Measurements from ENCODE around the gene RBP7. TPM values are rescaled to one million over a fixed set of nuclear protein-coding genes. Genes with fewer than 3 reads are reported as not detected.

The RBP7 gene
- polyA plus RNA-seq, 1 of the 3 experiments (the other 2 are of a cell fraction): 2.5 TPM

DNA sequence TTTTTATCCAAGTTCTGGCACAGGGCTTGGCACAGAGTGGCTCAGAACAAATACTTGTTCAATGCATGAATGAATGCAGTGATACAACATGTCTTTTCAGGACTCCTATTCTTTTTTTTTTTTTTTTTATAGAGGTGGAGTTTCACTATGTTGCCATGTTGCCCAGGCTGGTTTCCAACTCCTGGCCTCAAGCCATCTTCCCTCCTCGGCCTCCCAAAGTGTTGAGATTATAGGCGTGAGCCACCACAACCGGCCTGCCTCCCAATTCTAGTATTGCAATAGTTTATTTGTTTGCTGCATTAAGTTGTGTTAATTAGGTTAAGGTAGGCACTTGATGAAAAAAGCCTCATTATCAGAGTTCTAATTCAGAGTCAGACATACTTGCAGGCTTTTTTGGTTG lies 53.6 kb downstream of the RBP7 start:
- Histone ChIP-seq H3K9me2 (no peaks in the 10 kb centered on the region), H3K4me2 (no peak overlapping the region), H3K9ac (no peak overlapping the region), H3K9me3 (no peaks in the 10 kb centered on the region), H3K27me3 (ENCODE audit: insufficient read depth) (no peaks in the 10 kb centered on the region), H3K4me1 (ENCODE audit: control insufficient read depth in 1 of 2, insufficient read depth in 2 of 2, low read depth in 1 of 2, low read length in 1 of 2) (peaks cover 7 to 13% of the 10 kb centered on the region in 2 experiments; a peak in 2 of 4 replicates), H3F3A (replicated peaks; ENCODE audit: insufficient read depth) (peaks cover 12% of the 10 kb centered on the region), H4K20me1 (ENCODE audit: insufficient read depth) (peaks cover 27% of the 10 kb centered on the region), H3K36me3 (replicated peaks in 1 of 2; ENCODE audit: control insufficient read depth in 1 of 2, insufficient read depth in 2 of 2, low read length in 1 of 2) (peaks cover 2 to 5% of the 10 kb centered on the region in 2 experiments), H3K79me2 (ENCODE audit: insufficient read depth) (peaks cover 98% of the 10 kb centered on the region), H3K27ac (ENCODE audit: low read depth in 2 of 2, low read length in 1 of 2) (no peak overlapping the region), H2AFZ (ENCODE audit: low read depth) (no peak overlapping the region), H3K4me3 (ENCODE audit: low read depth in 2 of 2, low read length in 1 of 2) (no peak overlapping the region)
- WGBS (ENCODE audit: low lambda C conversion rate): 79% methylated on average over 3 of the region's 3 CpGs
- ChIA-PET POLR2A (interaction anchor here (0.6 kb wide), 1 partner anchor 814 kb away, joined by 3 read pairs; no protein-coding TSS in a partner anchor), CTCF (no interaction called here)
- DNase-seq: no peak
- TF ChIP-seq ELF1 (IDR thresholded peaks at IDR 0.05) (no peak), TEAD4 (IDR thresholded peaks at IDR 0.05; ENCODE audit: borderline replicate concordance, insufficient read depth) (no peak), TCF12 (IDR thresholded peaks at IDR 0.05) (no peak), CHD2 (IDR thresholded peaks at IDR 0.05; ENCODE audit: low read length, partially characterized antibody) (no peak), REST (IDR thresholded peaks at IDR 0.05; ENCODE audit: low read depth, low read length) (no peak), POLR2AphosphoS5 (IDR thresholded peaks at IDR 0.05; ENCODE audit: low read depth, low read length) (no peak), RAD21 (IDR thresholded peaks at IDR 0.05; ENCODE audit: low read length) (no peak), SIN3A (IDR thresholded peaks at IDR 0.05; ENCODE audit: borderline replicate concordance, low read depth, low read length) (no peak), IRF3 (IDR thresholded peaks at IDR 0.05; ENCODE audit: low read depth, low read length) (no peak), FOXJ3 (CRISPR knock-in tag; IDR thresholded peaks at IDR 0.05) (no peak), RXRA (IDR thresholded peaks at IDR 0.05; ENCODE audit: borderline replicate concordance, low read depth) (no peak), FOXM1 (IDR thresholded peaks at IDR 0.05; ENCODE audit: low read depth) (no peak), NRF1 (IDR thresholded peaks at IDR 0.05; ENCODE audit: low read depth, low read length) (no peak), MAX (IDR thresholded peaks at IDR 0.05; ENCODE audit: low read depth) (no peak), NFIC (IDR thresholded peaks at IDR 0.05; ENCODE audit: borderline replicate concordance) (no peak)
- TF ChIP-seq, protein P1, sequence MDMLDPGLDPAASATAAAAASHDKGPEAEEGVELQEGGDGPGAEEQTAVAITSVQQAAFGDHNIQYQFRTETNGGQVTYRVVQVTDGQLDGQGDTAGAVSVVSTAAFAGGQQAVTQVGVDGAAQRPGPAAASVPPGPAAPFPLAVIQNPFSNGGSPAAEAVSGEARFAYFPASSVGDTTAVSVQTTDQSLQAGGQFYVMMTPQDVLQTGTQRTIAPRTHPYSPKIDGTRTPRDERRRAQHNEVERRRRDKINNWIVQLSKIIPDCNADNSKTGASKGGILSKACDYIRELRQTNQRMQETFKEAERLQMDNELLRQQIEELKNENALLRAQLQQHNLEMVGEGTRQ (IDR thresholded peaks at IDR 0.05; ENCODE audit: borderline replicate concordance, low read depth, low read length): no peak
